Measurements from ENCODE around the gene SCAMP1. TPM values are rescaled to one million over a fixed set of nuclear protein-coding genes. Genes with fewer than 3 reads are reported as not detected.

SCAMP1 gene
- total RNA-seq, 1 experiment from 2014 or later: 36.0 TPM

GRCh38 chr5:78515670-78516069 lies 155.3 kb downstream of the SCAMP1 start:
- H4K91ac ChIP-seq (ENCODE audit: insufficient read length, low read depth, low read length): no peak overlapping the region
- no peak overlapping the region for H3K9ac ChIP-seq (ENCODE audit: extremely low read depth, insufficient read length, low read length)
- H3K23ac ChIP-seq (ENCODE audit: insufficient read length, low read depth, low read length): no peak overlapping the region
- DNase-seq: no peak
- no peak overlapping the region for H2AFZ ChIP-seq (ENCODE audit: low read length)
- Mint-ChIP-seq H3K4me3 (no peak overlapping the region), H3K9me3 (no peaks in the 10 kb centered on the region), H3K27me3 (ENCODE audit: low read depth) (no peaks in the 10 kb centered on the region), H3K27ac (peak overlapping the region in 2 of 3 experiments; percentile 27 to 28; a peak in 1 of 7 replicates), H3K36me3 (ENCODE audit: insufficient read depth in 1 of 3, low read depth in 3 of 3) (peaks cover 5 to 30% (median 12%) of the 10 kb centered on the region in 3 experiments; a peak in 5 of 7 replicates), H3K4me1 (peaks cover 28 to 30% of the 10 kb centered on the region in 2 experiments)
- no peak overlapping the region for H2BK120ac ChIP-seq (ENCODE audit: low read depth, low read length, poor library complexity, severe bottlenecking)
- H3K18ac ChIP-seq (ENCODE audit: insufficient read length, low read depth, low read length): no peak overlapping the region
- H3K27ac ChIP-seq (ENCODE audit: insufficient read length, low read depth, low read length): no peak overlapping the region
- no peaks in the 10 kb centered on the region for H3K27me3 ChIP-seq (ENCODE audit: insufficient read depth, low read length)
- peak; percentile 32; the same call in 2 of the 3 replicates for TF ChIP-seq CTCF (conservative IDR thresholded peaks at IDR 0.05)
- H3K79me2 ChIP-seq (ENCODE audit: insufficient read depth, low read length): no peaks in the 10 kb centered on the region; the same call in 1 of the 2 replicates
- no peak overlapping the region for H3K4me2 ChIP-seq (ENCODE audit: insufficient read depth, insufficient read length, low read length)
- H3K9me3 ChIP-seq (ENCODE audit: control insufficient read depth, low read depth, low read length): no peaks in the 10 kb centered on the region
- H3K23me2 ChIP-seq (ENCODE audit: insufficient read length, low read depth, low read length, poor library complexity, severe bottlenecking): no peaks in the 10 kb centered on the region
- no peaks in the 10 kb centered on the region for H4K20me1 ChIP-seq (ENCODE audit: control insufficient read depth, insufficient read depth, insufficient read length)
- H3T11ph ChIP-seq (ENCODE audit: low read length): no peak overlapping the region
- no peak overlapping the region for H4K8ac ChIP-seq (replicated peaks; ENCODE audit: insufficient read length, low read depth, low read length)
- no peaks in the 10 kb centered on the region for H3K4me1 ChIP-seq (ENCODE audit: insufficient read depth, low read length)
- H2BK20ac ChIP-seq (ENCODE audit: low read depth, low read length, poor library complexity, severe bottlenecking): no peak overlapping the region
- no peak overlapping the region for H2BK15ac ChIP-seq (ENCODE audit: low read depth, low read length)
- no peak overlapping the region for H2BK5ac ChIP-seq (ENCODE audit: insufficient read length, low read length)
- no peak overlapping the region for H3K4ac ChIP-seq (ENCODE audit: low read depth, low read length)
- no CpG with 5 or more reads among the region's 3 CpGs for WGBS (ENCODE audit: extremely low coverage, insufficient read length, low lambda C conversion rate)
- no peaks in the 10 kb centered on the region for H3K79me1 ChIP-seq (ENCODE audit: insufficient read depth, low read depth, low read length, poor library complexity, severe bottlenecking)
- no peak overlapping the region for H3K56ac ChIP-seq (ENCODE audit: insufficient read length, low read depth, low read length)
- H3K14ac ChIP-seq (ENCODE audit: insufficient read depth, low read length): no peak overlapping the region
- H2BK12ac ChIP-seq (ENCODE audit: insufficient read length, low read depth, low read length): no peak overlapping the region
- no peak overlapping the region for H2AK5ac ChIP-seq (ENCODE audit: insufficient read length, low read length)
- H4K5ac ChIP-seq (ENCODE audit: insufficient read length, low read depth, low read length): no peak overlapping the region
